A549 (cell line): ENCODE measurements around the gene FMO5. TPM values are rescaled to one million over a fixed set of nuclear protein-coding genes. Genes with fewer than 3 reads are reported as not detected.
A peak's percentile ranks its signal among the peaks of the same experiment; 100 is the strongest.

Source experiments
- ATAC-seq, 2 experiments: fragments of 200-7000 bp in 1 of 2; fragments of >200 bp in 1 of 2; cut with Nextera tagmentation in 1 of 2; cut with Tn5 transposase in 1 of 2; 3 replicates each; pipeline versions ENCODE4 v1.8.0 to v1.9.1; 2018 to 2020; ENCODE audit warnings: mild to moderate bottlenecking in 1 of 2, moderate library complexity in 1 of 2
- CTCF ChIA-PET: fragments of 300-600 bp; sonication (Branson Sonifier 250); formaldehyde crosslinking; extraction: SDS; loops from one replicate; lab custom pipeline; 2021; ENCODE audit warnings: antibody characterized with exemption, inconsistent platforms; lab: Yijun Ruan, JAX
- POLR2A ChIA-PET: fragments of 350-600 bp; formaldehyde crosslinking; extraction: SDS; loops from one replicate; lab custom pipeline; 2021; ENCODE audit warnings: antibody characterized with exemption, inconsistent platforms; lab: Yijun Ruan, JAX
- DNase-seq, 2 experiments: peaks; one replicate each; pipeline versions ENCODE4 v3.0.0 to v3.0.0-alpha.2; 2011 to 2016; ENCODE audit warnings: low read depth in 1 of 2, low spot score in 1 of 2
- FAIRE-seq: peaks from 2 replicates; lab custom pipeline; 2011; peaks lifted over from hg19 to GRCh38; lab: Jason Lieb, UNC
- H3K27ac ChIP-seq, 2 experiments: fragments of >200 bp; sonication (Bioruptor Twin); formaldehyde crosslinking; 3 replicates each; pipeline ENCODE4 v1.5.1; 2016 to 2017
- H3K4me1 ChIP-seq: fragments of >200 bp; sonication (Bioruptor Twin); formaldehyde crosslinking; 3 replicates; pipeline ENCODE4 v1.6.1; 2016
- H3K4me2 ChIP-seq: fragments of >200 bp; sonication (Bioruptor Twin); formaldehyde crosslinking; 3 replicates; pipeline ENCODE4 v1.6.1; 2016
- H3K4me3 ChIP-seq: fragments of >200 bp; sonication (Bioruptor Twin); formaldehyde crosslinking; 3 replicates; pipeline ENCODE4 v1.5.1; 2016
- H3K9me3 ChIP-seq: fragments of >200 bp; sonication (Bioruptor Twin); formaldehyde crosslinking; 3 replicates; pipeline ENCODE4 v1.6.1; 2016
- CBX8 ChIP-seq: fragments of 200-600 bp; sonication (generic); IDR thresholded peaks from 2 replicates; pipeline ENCODE4 v1.6.1; 2016
- CEBPB ChIP-seq, 2 experiments: fragments of >200 bp in 1 of 2; sonication (Bioruptor Twin) in 1 of 2; formaldehyde crosslinking in 1 of 2; IDR thresholded peaks; 2 replicates each; pipeline ENCODE4 v1.6.1; 2012 to 2016
- CHD4 ChIP-seq: fragments of 200-600 bp; sonication (generic); IDR thresholded peaks from 2 replicates; pipeline ENCODE4 v1.6.1; 2016; ENCODE audit warnings: antibody characterized with exemption, mild to moderate bottlenecking, borderline replicate concordance
- ESRRA ChIP-seq: fragments of 150-350 bp; IDR thresholded peaks from 2 replicates; pipeline ENCODE4 v1.6.1; 2014; ENCODE audit warnings: mild to moderate bottlenecking, low read length, borderline replicate concordance
- FOSL2 ChIP-seq, 2 experiments: fragments of 450-650 bp in 1 of 2; fragments of >200 bp in 1 of 2; sonication (Bioruptor Twin) in 1 of 2; formaldehyde crosslinking; IDR thresholded peaks; 2 replicates each; pipeline versions ENCODE4 v1.5.0 to v1.6.1; 2016 to 2020; ENCODE audit warnings: mild to moderate bottlenecking in 1 of 2, moderate library complexity in 1 of 2
- FOXS1 ChIP-seq: fragments of 250-450 bp; sonication (Bioruptor Pico); IDR thresholded peaks from 2 replicates; pipeline ENCODE4 v1.5.0; 2020; ENCODE audit warnings: mild to moderate bottlenecking, moderate library complexity
- HDAC2 ChIP-seq: fragments of 200-600 bp; sonication (generic); IDR thresholded peaks from 2 replicates; pipeline ENCODE4 v1.6.1; 2016
- HMGXB4 ChIP-seq: fragments of 250-450 bp; sonication (Bioruptor Pico); IDR thresholded peaks from 2 replicates; pipeline ENCODE4 v1.5.0; 2021; ENCODE audit warnings: mild to moderate bottlenecking, moderate library complexity, borderline replicate concordance
- HOXA7 ChIP-seq: fragments of 250-450 bp; sonication (Bioruptor Pico); IDR thresholded peaks from 2 replicates; pipeline ENCODE4 v1.5.0; 2020; ENCODE audit warnings: mild to moderate bottlenecking, moderate library complexity
- HOXB13 ChIP-seq: fragments of 250-450 bp; sonication (Bioruptor Pico); IDR thresholded peaks from 2 replicates; pipeline ENCODE4 v1.5.0; 2020; ENCODE audit warnings: low read depth, mild to moderate bottlenecking, moderate library complexity
- HOXB5 ChIP-seq: fragments of 250-450 bp; sonication (Bioruptor Pico); IDR thresholded peaks from 2 replicates; pipeline ENCODE4 v1.5.0; 2020; ENCODE audit warnings: mild to moderate bottlenecking, moderate library complexity
- KDM5A ChIP-seq: fragments of 200-600 bp; sonication (generic); IDR thresholded peaks from 2 replicates; pipeline ENCODE4 v1.6.1; 2016; ENCODE audit warnings: antibody characterized with exemption, mild to moderate bottlenecking
- NFE2L2 ChIP-seq: fragments of 150-350 bp; conservative IDR thresholded peaks from 2 replicates; pipeline ENCODE4 v1.6.1; 2014; ENCODE audit warnings: low read length
- PBX3 ChIP-seq: IDR thresholded peaks from 2 replicates; pipeline ENCODE4 v1.6.1; 2012
- POLR2A ChIP-seq: IDR thresholded peaks from 2 replicates; pipeline ENCODE4 v1.6.1; 2012; ENCODE audit warnings: mild to moderate bottlenecking, low read length
- RAD21 ChIP-seq, 2 experiments: fragments of >200 bp in 1 of 2; sonication (Bioruptor Twin) in 1 of 2; formaldehyde crosslinking in 1 of 2; IDR thresholded peaks in 1 of 2; conservative IDR thresholded peaks in 1 of 2; 2 replicates in 1 of 2; 3 replicates in 1 of 2; pipeline ENCODE4 v1.6.1; 2012 to 2018; ENCODE audit warnings: inconsistent platforms in 1 of 2
- RARB ChIP-seq: fragments of 250-450 bp; sonication (Bioruptor Pico); IDR thresholded peaks from 2 replicates; pipeline ENCODE4 v1.8.0; 2021; ENCODE audit warnings: mild to moderate bottlenecking, moderate library complexity
- REST ChIP-seq: fragments of 200-600 bp; sonication (generic); IDR thresholded peaks from 2 replicates; pipeline ENCODE4 v1.6.1; 2016; ENCODE audit warnings: antibody characterized with exemption, mild to moderate bottlenecking, moderate library complexity
- RNF2 ChIP-seq: fragments of 200-600 bp; sonication (generic); IDR thresholded peaks from 2 replicates; pipeline ENCODE4 v1.6.1; 2016; ENCODE audit warnings: low read depth, mild to moderate bottlenecking, antibody characterized with exemption, moderate library complexity, borderline replicate concordance
- SMC3 ChIP-seq: fragments of >200 bp; sonication (Bioruptor Twin); formaldehyde crosslinking; IDR thresholded peaks from 3 replicates; pipeline ENCODE4 v1.6.1; 2018; ENCODE audit warnings: inconsistent platforms
- ZFP36 ChIP-seq: fragments of 450-650 bp; IDR thresholded peaks from 2 replicates; pipeline ENCODE4 v1.6.1; 2014; ENCODE audit warnings: borderline replicate concordance; ENCODE audit not compliant: partially characterized antibody
- ZNF302 ChIP-seq: fragments of 250-450 bp; sonication (Bioruptor Pico); IDR thresholded peaks from 2 replicates; pipeline ENCODE4 v1.9.0; 2021; ENCODE audit warnings: inconsistent platforms, mild to moderate bottlenecking, moderate library complexity
- ZSCAN20 ChIP-seq: fragments of 250-450 bp; sonication (Bioruptor Pico); IDR thresholded peaks from 2 replicates; pipeline ENCODE4 v1.8.0; 2022; ENCODE audit warnings: mild to moderate bottlenecking, moderate library complexity
- WGBS: methylation state at CpG from one replicate; pipeline ENCODE4 v1.1.6; 2017; ENCODE audit errors: missing lambda C conversion rate; 5-methylcytosine and 5-hydroxymethylcytosine counted together
- polyA plus RNA-seq, 4 experiments: library from polyadenylated mRNA; depleted of rRNA in 3 of 4; stranded (reverse); fragments of >200 nt; fragmentation: RNase III in 1 of 4; extraction: RNeasy Plus Mini Kit Qiagen cat#74134 plus additional on column Dnase treatment in 1 of 4; gene quantifications; 2 replicates in 3 of 4; 3 replicates in 1 of 4; pipeline ENCODE4 v1.2.3, GENCODE V29; 2011 to 2017

The FMO5 gene
- polyA plus RNA-seq, 2 of the 4 experiments (the other 2 are of a cell fraction), result 0.37 to 3.4 TPM

DNA sequence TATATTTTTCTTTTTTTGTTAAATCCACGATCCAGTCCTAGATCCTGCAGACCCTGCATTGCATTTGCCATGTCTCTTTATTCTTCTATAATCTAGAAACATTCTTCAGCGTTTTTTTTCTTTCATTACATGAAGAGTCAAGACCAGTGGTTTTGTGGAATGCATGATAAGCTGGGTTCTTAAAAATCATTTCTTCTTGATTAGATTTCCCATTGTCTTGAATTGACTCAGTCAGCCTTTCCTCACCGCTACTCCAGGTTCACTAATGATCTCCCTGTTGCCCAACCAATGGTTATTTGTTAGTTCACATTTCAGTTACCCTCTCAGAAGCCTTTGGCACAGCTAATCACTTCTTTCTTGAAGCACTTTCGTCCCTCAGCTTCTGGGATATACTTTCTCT lies 42.6 kb upstream of the FMO5 start:
- no peak overlapping the region for H3K27ac ChIP-seq
- H3K4me1 ChIP-seq, result peaks cover 2% of the 10 kb centered on the region; the same call in 1 of the 3 replicates
- CTCF ChIA-PET, result no interaction called here
- H3K4me2 ChIP-seq, result no peak overlapping the region
- POLR2A ChIA-PET, result no interaction called here
- DNase-seq, result no peak
- no peak for TF ChIP-seq ZSCAN20 (CRISPR knock-in tag)
- no peak for TF ChIP-seq KDM5A
- TF ChIP-seq REST, result no peak
- no peak for TF ChIP-seq FOXS1 (CRISPR knock-in tag)
- TF ChIP-seq HOXB13 (CRISPR knock-in tag), result no peak
- TF ChIP-seq HMGXB4, result no peak
- TF ChIP-seq CBX8, result no peak
- no peak for TF ChIP-seq RAD21 (conservative IDR thresholded peaks at IDR 0.05 in 1 of 2, IDR thresholded peaks at IDR 0.05 in 1 of 2)
- no peak for TF ChIP-seq NFE2L2
- no peak for TF ChIP-seq HOXA7 (CRISPR knock-in tag)
- no peak for TF ChIP-seq HDAC2
- TF ChIP-seq POLR2A, result no peak
- no peak for TF ChIP-seq SMC3
- TF ChIP-seq ZFP36, result no peak
- no peak for TF ChIP-seq CEBPB (IDR thresholded peaks at IDR 0.05)
- TF ChIP-seq FOSL2 (IDR thresholded peaks at IDR 0.05), result no peak
- TF ChIP-seq FOSL2 (CRISPR knock-in tag; IDR thresholded peaks at IDR 0.05), result no peak
- no peak for TF ChIP-seq ESRRA
- no peak for TF ChIP-seq ZNF302 (CRISPR knock-in tag)
- TF ChIP-seq PBX3, result no peak
- WGBS, result 89% methylated on average over 4 of the region's 4 CpGs
- FAIRE-seq, result no peak
- H3K4me3 ChIP-seq, result no peak overlapping the region
- no peaks in the 10 kb centered on the region for H3K9me3 ChIP-seq
- no peak for ATAC-seq

- WGBS, result 95% methylated on average over 5 of the region's 5 CpGs
- peak; percentile 51 for FAIRE-seq
Measured at GRCh38 chr1:147266381-147266780, 41.2 kb upstream of the FMO5 start.

More at GRCh38 chr1:147266381-147266780, 41.2 kb upstream of the FMO5 start:
- Histone ChIP-seq H3K4me2 (no peak overlapping the region), H3K27ac (no peak overlapping the region), H3K4me1 (no peaks in the 10 kb centered on the region)
- CTCF ChIA-PET, result no interaction called here
- TF ChIP-seq RNF2 (no peak), CHD4 (no peak), HOXB5 (CRISPR knock-in tag) (no peak), RARB (CRISPR knock-in tag) (no peak)
- TF ChIP-seq, all 56 proteins: peak for 0
- no peaks in the 10 kb centered on the region for H3K9me3 ChIP-seq
- DNase-seq, result no peak
- POLR2A ChIA-PET, result no interaction called here
- no peak for ATAC-seq
- no peak overlapping the region for H3K4me3 ChIP-seq
